ENCODE measurements around the gene GABPB2. TPM values are rescaled to one million over a fixed set of nuclear protein-coding genes. Genes with fewer than 3 reads are reported as not detected.

Gene GABPB2
- total and polyA plus RNA-seq, 2 of the 13 experiments (the other 11 are each of a cell fraction or from before 2014, with no cell fraction given): 0.09 TPM; not detected in 1

GRCh38 chr1:151059109-151060006, 11.2 kb upstream of the GABPB2 start, which contains the start of gene CDC42SE1 (continued):
- no peak for TF ChIP-seq ZNF207 (IDR thresholded peaks at IDR 0.05; ENCODE audit: borderline replicate concordance)
- peak; percentile 90 for TF ChIP-seq TBX2 (CRISPR knock-in tag; IDR thresholded peaks at IDR 0.05; ENCODE audit: borderline replicate concordance)
- TF ChIP-seq CBFB (CRISPR knock-in tag; IDR thresholded peaks at IDR 0.05): peak; percentile 66; the same call in 1 of the 2 replicates
- TF ChIP-seq PBX2 (CRISPR knock-in tag; IDR thresholded peaks at IDR 0.05): no peak
- peak; percentile 95 for TF ChIP-seq PHF8 (CRISPR knock-in tag; IDR thresholded peaks at IDR 0.05)
- peak; percentile 59; the same call in 1 of the 2 replicates for TF ChIP-seq ESRRA (CRISPR knock-in tag; IDR thresholded peaks at IDR 0.05; ENCODE audit: low read depth)
- no peak for TF ChIP-seq ZNF678 (CRISPR knock-in tag; IDR thresholded peaks at IDR 0.05)
- TF ChIP-seq BHLHE40 (IDR thresholded peaks at IDR 0.05; ENCODE audit: low read length): no peak
- 0 out of 2 replicates have a peak, but pooled peaks have one; percentile 7 for TF ChIP-seq ZNF335 (CRISPR knock-in tag; IDR thresholded peaks at IDR 0.05)
- peak; percentile 58; the same call in 1 of the 2 replicates for TF ChIP-seq KLF11 (CRISPR knock-in tag; IDR thresholded peaks at IDR 0.05)
- TF ChIP-seq SIN3A (IDR thresholded peaks at IDR 0.05; ENCODE audit: borderline replicate concordance, low read depth, low read length): peak; percentile 56; the same call in 1 of the 2 replicates
- no peak for TF ChIP-seq TOE1 (CRISPR knock-in tag; IDR thresholded peaks at IDR 0.05)
- TF ChIP-seq ZFP82 (CRISPR knock-in tag; IDR thresholded peaks at IDR 0.05; ENCODE audit: borderline replicate concordance): 0 out of 2 replicates have a peak, but pooled peaks have one; percentile 43
- TF ChIP-seq ZNF614 (CRISPR knock-in tag; IDR thresholded peaks at IDR 0.05; ENCODE audit: borderline replicate concordance): 0 out of 2 replicates have a peak, but pooled peaks have one; percentile 18
- peak; percentile 87 for TF ChIP-seq PATZ1 (CRISPR knock-in tag; IDR thresholded peaks at IDR 0.05)
- TF ChIP-seq HMG20A (CRISPR knock-in tag; IDR thresholded peaks at IDR 0.05; ENCODE audit: borderline replicate concordance): no peak
- TF ChIP-seq MAFF (IDR thresholded peaks at IDR 0.05; ENCODE audit: low read depth, low read length): no peak
- no peak for TF ChIP-seq TCF7 (IDR thresholded peaks at IDR 0.05; ENCODE audit: low read depth)
- no peak for TF ChIP-seq ZBTB1 (CRISPR knock-in tag; IDR thresholded peaks at IDR 0.05; ENCODE audit: borderline replicate concordance)
- TF ChIP-seq CTCF (CRISPR knock-in tag; IDR thresholded peaks at IDR 0.05): peak; percentile 89
- TF ChIP-seq NR2F1 (CRISPR knock-in tag; IDR thresholded peaks at IDR 0.05): no peak
- TF ChIP-seq ZNF878 (CRISPR knock-in tag; IDR thresholded peaks at IDR 0.05): no peak
- peak; percentile 88 for TF ChIP-seq ELF1 (CRISPR knock-in tag; IDR thresholded peaks at IDR 0.05)
- TF ChIP-seq YY1 (IDR thresholded peaks at IDR 0.05; ENCODE audit: insufficient read depth, insufficient replicate concordance, low read depth, low read length): peak; percentile 40
- TF ChIP-seq ZNF251 (CRISPR knock-in tag; IDR thresholded peaks at IDR 0.05): no peak
- TF ChIP-seq ZNF709 (CRISPR knock-in tag; IDR thresholded peaks at IDR 0.05): peak; percentile 65; the same call in 1 of the 2 replicates
- no peak for TF ChIP-seq MIER2 (CRISPR knock-in tag; IDR thresholded peaks at IDR 0.05)
